CD4-positive, alpha-beta T cell treated with Interleukin-17A for 1 hour (primary cell): ENCODE data around the gene SNX8.
"Not testable (repeated sequence)": the region's sequence is repeated elsewhere in the genome, so short reads cannot be mapped to it uniquely, and the experiment has no call there.

Source experiments
- DNase-seq: peaks from one replicate; pipeline ENCODE4 v3.0.0-alpha.2; 2020

The SNX8 gene, protein sequence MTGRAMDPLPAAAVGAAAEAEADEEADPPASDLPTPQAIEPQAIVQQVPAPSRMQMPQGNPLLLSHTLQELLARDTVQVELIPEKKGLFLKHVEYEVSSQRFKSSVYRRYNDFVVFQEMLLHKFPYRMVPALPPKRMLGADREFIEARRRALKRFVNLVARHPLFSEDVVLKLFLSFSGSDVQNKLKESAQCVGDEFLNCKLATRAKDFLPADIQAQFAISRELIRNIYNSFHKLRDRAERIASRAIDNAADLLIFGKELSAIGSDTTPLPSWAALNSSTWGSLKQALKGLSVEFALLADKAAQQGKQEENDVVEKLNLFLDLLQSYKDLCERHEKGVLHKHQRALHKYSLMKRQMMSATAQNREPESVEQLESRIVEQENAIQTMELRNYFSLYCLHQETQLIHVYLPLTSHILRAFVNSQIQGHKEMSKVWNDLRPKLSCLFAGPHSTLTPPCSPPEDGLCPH

DNA sequence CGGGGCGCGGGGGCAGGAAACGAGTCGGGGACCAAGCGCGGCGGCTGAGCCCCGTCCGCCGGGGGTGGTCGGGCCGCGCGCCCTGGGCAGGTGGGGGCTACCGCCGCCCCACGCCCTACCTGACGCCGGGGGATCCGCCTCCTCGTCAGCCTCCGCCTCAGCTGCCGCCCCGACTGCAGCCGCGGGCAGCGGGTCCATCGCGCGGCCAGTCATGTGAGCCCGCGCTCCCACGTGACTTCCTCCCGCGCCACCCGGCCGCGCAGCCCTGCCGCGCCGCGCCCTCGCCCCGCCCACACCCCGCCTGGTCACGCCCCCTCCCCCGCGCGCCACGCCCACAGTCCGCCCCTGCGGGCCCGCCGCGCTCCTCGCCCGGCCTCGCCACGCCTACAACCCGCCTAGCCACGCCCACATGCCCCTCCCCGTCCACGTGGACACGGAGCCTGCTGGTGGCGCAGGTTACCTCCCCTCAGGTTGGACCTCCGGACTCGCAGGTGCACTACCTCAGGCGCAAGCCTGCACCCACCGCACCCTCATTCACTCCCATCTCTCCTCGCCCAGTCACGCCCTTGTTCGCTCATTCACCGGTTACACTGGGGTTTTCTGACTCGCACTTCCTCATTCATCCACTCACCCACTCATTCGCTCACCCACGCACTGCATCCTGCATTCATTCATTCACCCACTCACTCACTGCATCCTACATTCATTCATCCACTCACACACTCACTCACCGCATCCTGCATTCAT, at the start of gene SNX8:
SNX8 (minus strand) TSS at position 233 of the 747 bp plus-strand sequence; CDS start at position 213, 20 bp downstream.
- peak; percentile 95 for DNase-seq

DNA sequence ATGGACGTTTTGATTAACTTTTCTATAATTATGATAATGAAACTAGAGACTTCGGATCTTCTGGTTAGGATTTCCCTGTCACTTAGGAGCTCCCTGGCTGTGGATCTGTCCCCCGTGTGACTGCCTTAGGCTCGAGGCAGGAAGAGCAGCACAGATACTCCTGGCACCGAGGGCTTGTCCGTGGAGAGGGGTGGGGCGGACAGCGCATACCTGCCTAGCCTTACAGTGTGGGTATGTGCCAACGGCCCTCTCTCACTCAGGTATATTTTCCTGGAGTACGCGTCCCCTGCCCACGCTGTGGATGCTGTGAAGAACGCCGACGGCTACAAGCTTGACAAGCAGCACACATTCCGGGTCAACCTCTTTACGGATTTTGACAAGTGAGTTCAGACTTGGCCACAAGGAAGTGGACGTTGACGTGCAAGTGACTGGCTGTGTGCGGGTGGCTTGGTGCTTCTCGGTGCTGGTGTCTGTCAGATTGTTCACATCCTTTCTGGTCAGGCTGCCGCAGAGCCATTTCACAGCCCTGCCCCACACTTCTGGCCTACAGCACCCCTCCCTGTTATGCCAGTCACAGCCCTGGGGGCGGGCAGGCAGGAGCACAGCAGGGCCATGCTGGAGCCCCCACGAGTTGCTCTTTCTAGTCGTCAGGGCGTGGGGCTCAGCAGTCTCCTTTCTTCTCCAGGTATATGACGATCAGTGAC, 48.3 kb upstream of the SNX8 start:
- DNase-seq, result no peak

DNA sequence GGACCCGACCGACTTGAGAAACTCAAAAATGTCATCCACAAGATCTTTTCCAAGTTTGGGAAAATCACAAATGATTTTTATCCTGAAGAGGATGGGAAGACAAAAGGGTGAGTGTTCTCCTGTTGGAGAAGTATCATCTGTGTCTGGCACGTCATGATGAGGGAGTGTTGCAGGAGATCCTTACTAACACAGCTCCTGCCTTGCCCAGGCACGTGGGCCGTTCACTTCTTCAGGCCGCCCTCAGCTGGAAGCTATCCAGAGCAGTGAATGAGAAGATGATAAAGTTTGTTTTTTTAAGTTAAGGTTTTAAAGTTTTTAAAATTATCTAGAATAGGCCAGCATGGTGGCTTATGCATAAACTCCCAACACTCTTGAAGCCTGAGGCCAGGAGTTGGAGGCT, 46.6 kb upstream of the SNX8 start:
- no peak for DNase-seq

DNA sequence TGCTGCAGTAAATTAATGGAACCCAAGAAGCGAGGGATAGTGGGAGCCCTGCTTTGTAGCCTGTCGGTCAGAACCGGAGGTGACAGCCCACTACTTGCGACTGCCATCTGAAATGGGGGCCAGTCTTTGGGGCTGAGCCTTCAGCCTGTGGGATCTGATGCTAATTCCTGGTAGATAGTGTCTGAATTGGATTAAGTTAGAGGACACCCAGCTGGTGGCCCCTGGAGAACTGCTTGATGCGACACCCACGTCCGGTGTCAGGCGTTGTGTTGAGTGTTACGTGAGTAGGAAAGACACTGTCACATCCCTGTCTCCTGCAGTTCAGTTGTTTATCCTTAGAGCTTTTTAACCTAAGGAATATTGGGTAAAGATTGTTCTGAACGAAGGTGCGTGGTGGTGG, 45.4 kb upstream of the SNX8 start:
- DNase-seq, result no peak

DNA sequence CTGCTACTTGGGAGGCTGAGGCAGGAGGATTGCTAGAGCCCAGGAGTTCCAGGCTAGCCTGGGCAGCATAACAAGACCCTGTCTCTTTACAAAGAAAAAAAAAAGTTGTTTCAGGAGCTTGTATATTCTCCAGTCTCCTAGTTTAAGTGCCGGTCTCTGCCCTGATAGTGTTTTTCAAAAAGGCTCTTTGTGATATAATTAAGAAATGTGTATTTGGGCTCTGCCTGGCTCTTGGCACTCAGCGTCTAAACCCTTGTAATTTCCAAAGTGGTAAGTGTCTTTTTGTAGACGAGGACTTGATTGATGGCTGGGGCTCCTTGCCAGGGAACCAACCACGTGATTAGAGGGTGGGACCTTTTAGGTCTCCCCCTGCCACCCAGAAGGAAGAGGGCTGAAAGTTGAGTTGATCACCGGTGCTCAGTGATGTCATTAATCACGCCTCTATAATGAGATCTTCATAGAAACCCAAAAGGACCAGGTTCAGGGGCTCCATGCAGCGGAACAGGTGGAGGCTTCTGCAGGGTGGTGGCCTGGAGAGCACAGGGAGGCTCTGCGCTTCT, 44.8 kb upstream of the SNX8 start:
- no peak for DNase-seq

DNA sequence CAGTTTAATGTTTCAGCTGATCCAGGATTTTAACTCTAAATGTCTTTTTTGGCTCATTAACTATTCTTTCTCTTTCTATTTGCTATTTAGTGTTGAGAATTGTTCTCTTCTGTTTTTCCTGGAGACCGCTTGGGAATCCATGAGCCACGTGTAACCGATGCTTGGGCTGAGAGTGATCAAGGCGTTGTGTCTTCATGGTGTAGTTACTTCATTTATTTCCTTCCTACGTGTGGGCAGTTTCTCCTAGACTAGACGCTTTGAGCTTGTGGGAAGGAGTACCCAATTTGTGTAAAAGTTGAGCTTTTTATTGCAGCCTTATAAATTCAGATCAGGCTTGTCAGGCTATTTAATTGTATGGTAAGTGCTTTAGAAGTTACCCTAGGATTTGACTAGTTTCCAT, 43.3 kb upstream of the SNX8 start:
- no peak for DNase-seq

DNA sequence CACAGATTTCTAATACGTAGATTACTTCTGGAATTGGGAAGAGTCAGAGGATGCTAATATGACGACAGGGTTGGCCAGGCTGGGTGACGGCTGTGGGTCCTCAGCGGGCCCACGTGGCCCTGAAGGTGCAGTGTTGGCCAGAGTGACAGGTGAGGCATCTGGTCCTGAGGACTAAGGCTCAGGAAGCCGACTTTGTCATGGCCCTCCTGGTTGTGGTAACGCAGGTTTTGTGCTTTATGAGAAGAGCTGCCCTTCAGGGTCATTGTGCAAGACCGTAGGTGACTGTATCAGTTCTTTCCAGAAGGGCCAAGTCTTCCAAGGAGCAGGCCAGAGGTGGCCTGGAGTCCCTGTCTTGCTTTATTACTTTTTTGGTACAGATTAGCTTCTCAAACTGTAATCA, 42.9 kb upstream of the SNX8 start:
- DNase-seq, result no peak

DNA sequence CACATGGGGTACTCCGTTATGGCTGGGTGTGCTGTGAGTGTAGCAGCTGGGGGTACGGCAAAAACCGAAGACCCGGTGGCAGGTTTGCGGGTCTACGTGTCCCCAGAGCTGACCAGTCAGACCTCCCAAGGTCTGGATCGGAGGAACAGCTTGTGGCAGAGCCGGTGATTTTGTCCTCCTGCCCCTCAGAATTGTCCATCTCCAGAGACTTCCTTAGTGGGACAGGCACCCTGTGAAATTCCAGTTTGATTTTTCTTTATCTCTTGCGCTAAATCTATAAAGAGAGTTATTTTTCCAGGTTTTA, 41.4 kb upstream of the SNX8 start:
- no peak for DNase-seq

DNA sequence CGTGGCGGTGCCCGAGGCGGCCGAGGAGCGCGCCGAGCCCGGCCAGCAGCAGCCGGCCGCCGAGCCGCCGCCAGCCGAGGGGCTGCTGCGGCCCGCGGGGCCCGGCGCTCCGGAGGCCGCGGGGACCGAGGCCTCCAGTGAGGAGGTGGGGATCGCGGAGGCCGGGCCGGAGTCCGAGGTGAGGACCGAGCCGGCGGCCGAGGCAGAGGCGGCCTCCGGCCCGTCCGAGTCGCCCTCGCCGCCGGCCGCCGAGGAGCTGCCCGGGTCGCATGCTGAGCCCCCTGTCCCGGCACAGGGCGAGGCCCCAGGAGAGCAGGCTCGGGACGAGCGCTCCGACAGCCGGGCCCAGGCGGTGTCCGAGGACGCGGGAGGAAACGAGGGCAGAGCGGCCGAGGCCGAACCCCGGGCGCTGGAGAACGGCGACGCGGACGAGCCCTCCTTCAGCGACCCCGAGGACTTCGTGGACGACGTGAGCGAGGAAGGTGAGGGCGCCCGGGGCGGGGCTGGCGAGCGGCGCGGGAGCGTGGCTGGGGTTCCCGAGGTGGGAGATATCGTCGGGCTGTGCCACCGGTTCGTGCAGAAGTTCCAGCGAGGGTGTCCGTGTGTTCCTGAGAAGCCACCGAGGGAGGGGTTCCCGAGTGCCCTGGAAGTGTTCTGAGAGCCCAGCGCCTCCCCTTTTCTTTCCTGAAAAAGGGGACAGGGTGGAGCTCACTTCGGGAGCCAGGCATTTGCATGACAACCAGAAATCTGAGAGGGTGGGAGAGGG, 40.9 kb upstream of the SNX8 start:
- no peak for DNase-seq

DNA sequence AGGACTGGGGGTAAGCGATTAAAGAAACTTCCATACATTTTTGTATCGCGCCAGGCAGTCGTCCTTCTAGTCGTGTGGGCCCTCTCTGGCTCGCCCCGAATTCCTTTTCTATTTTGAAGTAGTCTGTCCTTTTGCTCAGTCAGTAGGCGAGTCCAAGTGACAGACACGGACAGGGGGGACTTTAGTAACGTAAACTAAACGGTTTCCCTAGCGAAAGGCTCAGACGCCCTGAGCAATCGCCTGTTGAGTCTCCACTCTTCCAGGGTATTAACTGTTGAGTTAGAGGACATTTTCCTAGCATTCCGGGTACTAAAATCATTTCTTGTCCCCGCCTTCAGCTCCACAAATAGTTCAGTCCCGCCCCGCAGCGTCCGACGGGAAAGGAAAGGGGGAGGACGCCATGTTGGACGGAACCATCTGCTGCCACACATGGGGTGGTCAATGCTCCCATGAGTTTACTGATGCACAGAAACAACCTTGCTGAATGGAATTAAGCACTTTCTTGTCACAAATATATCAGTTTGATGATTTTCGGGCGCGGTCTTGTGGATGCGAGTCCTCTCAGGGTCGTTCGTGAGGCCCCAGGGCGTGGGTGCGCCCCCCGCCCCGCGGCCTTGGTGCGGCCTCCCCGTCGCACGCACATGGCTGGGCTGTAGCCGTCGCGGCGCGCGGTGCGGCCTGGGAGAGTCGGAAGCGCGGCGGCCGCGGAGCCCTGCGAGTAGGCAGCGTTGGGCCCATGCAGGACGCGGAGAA, 40.1 kb upstream of the SNX8 start, which contains the start of gene EIF3B:
EIF3B (plus strand) TSS at position 642 of the 753 bp plus-strand sequence; CDS start at position 737, 95 bp downstream.
- DNase-seq, result peak; percentile 94

DNA sequence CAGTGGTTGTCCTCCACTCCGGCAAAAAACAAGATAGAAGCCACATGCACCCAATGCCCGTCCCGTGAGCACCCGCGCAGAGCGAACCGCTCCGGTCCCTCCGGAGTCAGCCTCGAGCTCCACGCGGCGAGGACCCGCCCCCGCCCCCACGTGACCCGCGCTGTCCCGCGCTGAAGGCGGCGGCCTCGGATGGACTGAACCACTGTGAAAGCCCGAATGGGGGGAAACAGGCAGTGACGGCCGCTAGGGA, 39.6 kb upstream of the SNX8 start:
- DNase-seq, result peak; percentile 90

DNA sequence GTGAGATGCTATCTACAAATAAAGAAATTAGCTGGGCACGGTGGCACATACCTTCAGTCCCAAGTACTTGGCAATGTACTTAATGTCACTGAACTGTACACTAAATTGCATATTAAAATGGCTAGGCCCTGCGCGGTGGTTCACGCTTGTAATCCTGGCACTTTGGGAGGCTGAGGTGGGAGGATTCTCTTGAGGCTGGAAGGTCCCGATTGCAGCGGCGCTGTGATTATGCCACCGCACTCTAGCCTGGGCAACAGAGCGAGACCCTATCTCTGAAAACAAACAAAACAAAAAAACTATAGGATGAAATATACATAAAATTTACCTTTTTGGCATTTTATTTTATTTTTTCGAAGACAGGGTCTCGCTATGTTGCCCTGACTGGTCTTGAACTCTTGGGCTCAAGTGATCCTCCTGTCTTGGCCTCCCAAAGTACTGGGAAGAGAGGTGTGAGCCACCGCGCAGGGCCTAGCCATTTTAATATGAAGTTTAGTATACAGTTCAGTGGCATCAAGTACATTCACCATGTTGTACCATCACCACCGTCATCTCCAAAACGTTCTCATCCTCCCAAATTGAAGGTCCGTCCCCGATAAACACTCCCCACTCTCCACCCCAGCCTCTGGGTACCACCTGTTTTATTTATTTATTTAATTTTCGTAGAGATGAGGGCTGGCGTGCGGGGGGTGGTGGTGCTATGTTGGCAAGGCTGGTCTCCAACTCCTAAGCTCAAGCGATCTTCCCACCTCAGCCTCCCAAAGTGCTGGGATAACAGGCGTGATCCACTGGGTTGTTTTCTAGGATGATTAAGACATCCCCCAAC, 39.1 kb upstream of the SNX8 start:
- DNase-seq, result no peak

DNA sequence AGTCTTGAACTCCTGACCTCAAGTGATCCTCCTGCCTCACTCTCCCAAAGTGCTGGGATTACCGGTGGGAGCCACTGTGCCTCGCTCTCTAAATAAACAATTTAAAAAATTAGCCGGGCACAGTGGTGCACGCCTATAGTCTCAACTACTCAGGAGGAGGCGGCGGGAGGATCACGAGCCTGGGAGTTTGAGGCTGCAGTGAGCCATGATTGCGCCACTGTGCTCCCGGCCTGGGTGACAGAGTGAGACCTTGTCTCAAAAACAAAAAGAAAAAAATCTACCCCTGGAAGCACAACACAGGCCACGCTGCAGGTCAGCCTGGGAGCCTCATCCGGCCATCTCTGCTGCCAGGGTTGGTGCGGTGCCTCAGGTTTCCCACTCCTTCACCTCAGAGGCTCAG, 36.6 kb upstream of the SNX8 start:
- DNase-seq, result no peak

DNA sequence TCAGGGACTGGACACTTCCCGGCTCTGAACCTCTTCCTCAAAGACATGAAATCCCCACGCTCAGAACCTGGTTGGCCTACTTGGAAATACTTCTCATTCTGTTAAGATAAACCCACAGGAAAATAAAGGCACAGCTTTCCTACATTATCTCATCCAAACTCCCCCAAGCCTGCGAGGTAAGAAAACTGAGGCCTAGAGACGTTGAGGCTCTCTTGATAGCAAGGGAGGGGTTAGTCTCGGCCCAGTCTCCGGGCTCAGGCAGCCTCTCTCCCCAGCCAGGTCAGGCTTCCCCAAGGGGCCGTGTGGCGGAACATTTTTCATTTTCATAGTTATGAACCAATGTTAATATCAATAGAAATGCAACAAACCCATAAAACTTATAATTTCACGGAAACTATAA, 35.8 kb upstream of the SNX8 start:
- DNase-seq, result no peak

DNA sequence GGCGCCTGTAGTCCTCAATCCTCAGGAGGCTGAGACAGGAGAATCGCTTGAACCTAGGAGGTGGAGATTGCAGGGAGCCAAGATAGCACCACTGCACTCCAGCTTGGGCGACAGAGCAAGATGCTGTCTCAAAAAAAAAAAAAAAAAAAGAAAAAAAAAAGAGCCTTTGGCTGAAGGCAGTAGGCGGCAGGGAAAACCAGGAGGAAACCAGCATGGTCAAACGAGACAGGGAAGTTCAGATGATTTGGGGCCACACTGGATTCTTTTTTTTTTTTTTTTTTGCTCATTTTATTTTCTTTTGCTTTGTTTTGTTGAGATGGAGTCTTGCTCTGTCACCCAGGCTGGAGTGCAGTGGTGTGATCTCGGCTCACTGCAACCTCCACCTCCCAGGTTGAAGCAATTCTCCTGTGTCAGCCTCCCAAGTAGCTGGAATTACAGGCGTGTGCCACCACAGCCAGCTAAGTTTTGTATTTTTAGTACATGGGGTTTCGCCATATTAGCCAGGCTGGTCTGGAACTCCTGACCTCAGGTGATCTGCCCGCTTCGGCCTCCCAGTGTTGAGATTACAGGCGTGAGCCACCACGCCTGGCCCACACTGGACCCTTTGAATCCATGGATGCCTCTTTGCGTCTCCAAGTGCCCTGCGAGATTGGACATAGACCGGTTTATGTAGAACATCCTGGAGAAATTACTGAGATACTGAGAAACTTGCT, 33.3 kb upstream of the SNX8 start:
- DNase-seq, result not testable (repeated sequence)

DNA sequence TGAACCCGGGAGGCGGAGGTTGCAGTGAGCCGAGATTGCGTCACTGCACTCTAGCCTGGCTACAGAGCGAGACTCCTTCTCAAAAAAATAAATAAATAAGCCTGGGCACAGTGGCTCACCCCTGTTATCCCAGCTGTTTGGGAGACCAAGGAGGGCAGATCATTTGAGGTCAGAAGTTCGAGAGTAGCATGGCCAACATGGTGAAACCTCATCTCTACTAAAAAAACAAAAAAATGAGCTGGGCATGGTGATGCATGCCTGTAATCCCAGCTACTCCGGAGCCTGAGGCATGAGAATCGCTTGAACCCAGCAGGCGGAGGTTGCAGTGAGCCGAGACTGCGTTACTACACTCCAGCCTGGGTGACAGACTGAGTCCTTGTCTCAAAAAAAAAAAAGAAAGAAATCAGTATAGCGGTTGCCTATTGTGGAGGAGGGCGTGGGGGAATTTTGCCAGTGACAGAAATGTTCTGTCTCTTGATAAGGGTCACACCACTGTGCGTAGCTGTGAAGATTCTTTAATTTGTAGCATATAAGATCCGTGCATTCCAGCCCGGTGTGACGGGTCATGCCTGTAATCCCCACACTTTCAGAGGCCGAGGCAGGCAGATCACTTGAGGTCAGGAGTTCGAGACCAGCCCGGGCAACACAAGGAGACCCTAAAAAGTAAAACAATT, 22.5 kb upstream of the SNX8 start:
- DNase-seq, result no peak

DNA sequence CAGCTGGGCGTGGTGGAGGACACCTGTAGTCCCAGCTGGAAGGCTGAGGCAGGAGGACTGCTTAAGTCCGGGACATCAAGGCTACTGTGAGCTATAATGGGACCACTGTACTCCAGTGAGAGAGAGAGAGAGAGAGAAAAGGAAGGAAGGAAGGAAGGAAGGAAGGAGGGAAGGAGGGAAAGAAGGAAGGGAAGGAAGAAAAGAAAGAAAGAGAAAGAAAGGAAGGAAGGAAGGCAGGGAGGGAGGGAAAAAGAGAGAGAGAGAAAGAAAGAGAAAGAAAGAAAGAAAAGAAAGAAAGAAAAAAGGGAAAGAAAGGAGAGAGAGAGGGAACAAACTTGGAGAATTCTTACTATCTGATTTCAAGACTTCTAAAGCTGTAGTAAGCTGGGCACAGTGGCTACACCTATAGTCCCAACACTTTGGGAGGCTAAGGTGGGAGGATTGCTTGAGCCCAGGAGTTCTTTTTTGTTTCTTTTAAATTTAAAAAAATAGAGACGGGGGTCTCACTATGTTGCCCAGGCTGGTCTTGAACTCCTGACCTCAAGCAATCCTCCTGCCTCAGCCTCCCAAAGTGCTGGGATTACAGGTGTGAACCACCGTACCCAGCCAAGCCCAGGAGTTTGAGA, 18.5 kb upstream of the SNX8 start:
- not testable (repeated sequence) for DNase-seq

DNA sequence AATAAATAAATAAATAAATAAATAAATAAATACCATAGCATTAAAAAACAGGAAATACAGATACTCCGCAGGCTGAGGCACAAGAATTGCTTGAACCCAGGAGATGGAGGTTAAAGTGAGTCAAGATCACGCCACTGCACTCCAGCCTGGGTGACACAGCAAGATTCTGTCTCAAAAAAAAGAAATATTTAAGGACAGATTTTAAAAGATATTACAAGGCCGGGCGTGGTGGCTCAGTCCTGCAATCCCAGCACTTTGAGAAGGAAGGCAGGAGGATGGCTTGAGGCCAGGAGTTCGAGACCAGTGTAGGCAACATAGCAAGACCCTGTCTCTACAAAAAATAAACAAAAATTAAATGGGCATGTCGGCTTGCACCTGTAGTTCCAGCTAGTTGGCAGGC, 17.5 kb upstream of the SNX8 start:
- no peak for DNase-seq

DNA sequence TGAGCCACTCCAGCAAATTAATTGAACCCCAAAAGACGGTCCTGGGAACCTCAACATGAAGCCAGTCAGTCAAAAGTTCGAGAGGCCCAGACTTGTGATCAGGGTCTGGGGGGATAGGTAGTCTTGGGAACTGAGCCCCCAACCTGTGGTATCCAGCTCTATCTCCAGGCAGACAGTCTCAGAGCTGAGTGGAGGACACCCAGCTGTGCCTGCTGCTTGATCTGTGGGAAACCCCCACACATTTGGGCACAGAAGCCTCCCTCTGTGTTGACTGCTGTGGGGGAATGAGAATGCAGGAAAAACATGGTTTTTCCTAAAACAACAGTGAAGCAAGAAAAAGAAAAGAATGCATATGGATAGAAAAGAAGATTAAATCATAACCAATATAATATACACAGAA, 16.3 kb upstream of the SNX8 start:
- no peak for DNase-seq
